BJ (cell line): ENCODE data around the gene NKAP. TPM values are rescaled to one million over a fixed set of nuclear protein-coding genes. Genes with fewer than 3 reads are reported as not detected.

ENCODE experiments used
- CTCF ChIA-PET: fragments of 350-600 bp; formaldehyde crosslinking; extraction: SDS; loops from one replicate; lab custom pipeline; 2021; ENCODE audit warnings: antibody characterized with exemption, inconsistent platforms; lab: Yijun Ruan, JAX
- POLR2A ChIA-PET: fragments of 300-600 bp; sonication (Branson Sonifier 250); formaldehyde crosslinking; extraction: SDS; loops from one replicate; lab custom pipeline; 2021; ENCODE audit warnings: antibody characterized with exemption; lab: Charles Lee
- DNase-seq: peaks from one replicate; pipeline ENCODE4 v3.0.0-alpha.2; 2011; ENCODE audit warnings: low read depth
- H3K27me3 ChIP-seq: 2 replicates; pipeline ENCODE4 v1.6.0; 2011; ENCODE audit warnings: low read length; ENCODE audit not compliant: control insufficient read depth, insufficient read depth
- H3K36me3 ChIP-seq: 2 replicates; pipeline ENCODE4 v1.5.1; 2011; ENCODE audit warnings: low read length; ENCODE audit not compliant: control insufficient read depth, insufficient read depth
- H3K4me3 ChIP-seq: 2 replicates; pipeline ENCODE4 v1.5.1; 2011; ENCODE audit warnings: low read depth, mild to moderate bottlenecking, control low read depth, low read length
- CTCF ChIP-seq: IDR thresholded peaks from 2 replicates; pipeline ENCODE4 v1.5.1; 2011; ENCODE audit warnings: low read depth, mild to moderate bottlenecking, control low read depth, inconsistent platforms, low read length, moderate library complexity; ENCODE audit not compliant: insufficient read depth
- polyA plus RNA-seq: library from polyadenylated mRNA; depleted of rRNA; stranded (reverse); fragments of >200 nt; gene quantifications from 2 replicates; pipeline ENCODE4 v1.2.3, GENCODE V29; 2011; rRNA removed

NKAP gene
- polyA plus RNA-seq, 1 experiment: 2.1 TPM

GRCh38 chrX:119871599-119872395 lies 71.8 kb downstream of the NKAP start, which contains the start of the genes NDUFA1 and RNF113A:
TSS of gene NDUFA1 (plus strand) at chrX:119871832. CDS start at chrX:119871912, 80 bp downstream.
TSS of gene RNF113A (minus strand) at chrX:119871733. CDS start at chrX:119871613, 120 bp downstream.
- ChIA-PET POLR2A (no interaction called here), CTCF (no interaction called here)
- Histone ChIP-seq H3K36me3 (no peaks in the 10 kb centered on the region), H3K27me3 (no peaks in the 10 kb centered on the region), H3K4me3 (peak within 1 kb of the TSS; percentile 59)
- no peak for TF ChIP-seq CTCF
- peak; percentile 37 for DNase-seq

GRCh38 chrX:119871245-119871598 lies 72.3 kb downstream of the NKAP start:
- POLR2A ChIA-PET: no interaction called here
- DNase-seq: no peak

More at GRCh38 chrX:119871245-119871598, 72.3 kb downstream of the NKAP start:
- Histone ChIP-seq H3K27me3 (no peaks in the 10 kb centered on the region), H3K4me3 (peak overlapping the region; percentile 59), H3K36me3 (no peaks in the 10 kb centered on the region)
- no peak for TF ChIP-seq CTCF
- CTCF ChIA-PET: interaction anchor here (1.5 kb wide), 1 partner anchor 18 kb away, joined by 3 read pairs; the partner anchor contains the start of gene UPF3B

Other genes starting within 250 kb of the NKAP start
- gene SOWAHD, start 185.2 kb downstream of the NKAP start, polyA plus RNA-seq: 0.39 and 0.60 TPM in 2 replicates
- gene RPL39, start 152.1 kb downstream of the NKAP start, polyA plus RNA-seq: 935 and 2,139 TPM in 2 replicates
- gene UPF3B, start 90.8 kb downstream of the NKAP start, polyA plus RNA-seq: 3.0 and 5.5 TPM in 2 replicates
- 15.7 and 15.8 TPM in 2 replicates for gene RNF113A, start 72.0 kb downstream of the NKAP start, polyA plus RNA-seq
- 58.9 and 133 TPM in 2 replicates for gene NDUFA1, start 71.9 kb downstream of the NKAP start, polyA plus RNA-seq
- gene AKAP14, start 47.9 kb downstream of the NKAP start, polyA plus RNA-seq: not detected in 2 replicates
- not detected in 2 replicates for gene RHOXF2B, start 133.9 kb upstream of the NKAP start, polyA plus RNA-seq
- gene RHOXF1, start 172.2 kb upstream of the NKAP start, polyA plus RNA-seq: not detected in 2 replicates
- not detected in 2 replicates for gene RHOXF2, start 214.9 kb upstream of the NKAP start, polyA plus RNA-seq